Right cardiac atrium (tissue), 5 donors: Measurements from ENCODE around the gene SELENOK. TPM values are rescaled to one million over a fixed set of nuclear protein-coding genes. Genes with fewer than 3 reads are reported as not detected.

Experiments used
- ATAC-seq, 2 donors: fragments of 200-7000 bp; cut with Tn5 transposase; one replicate each; pipeline versions ENCODE4 v1.8.0 to v1.9.1; 2020; ENCODE audit warnings: moderate library complexity in 2 of 2, mild to moderate bottlenecking in 1 of 2
- DNase-seq, 3 donors: peaks; one replicate each; pipeline ENCODE4 v3.0.0-alpha.2; 2020
- H3K27ac ChIP-seq: one replicate; pipeline ENCODE4 v1.5.1; 2013; ENCODE audit warnings: mild to moderate bottlenecking, low read length, control low read depth, moderate library complexity
- H3K27me3 ChIP-seq: one replicate; pipeline ENCODE4 v1.6.1; 2013; ENCODE audit not compliant: control insufficient read depth, insufficient read depth
- H3K4me1 ChIP-seq: one replicate; pipeline ENCODE4 v1.6.1; 2013; ENCODE audit warnings: low read length; ENCODE audit not compliant: control insufficient read depth, insufficient read depth
- H3K4me3 ChIP-seq: one replicate; pipeline ENCODE4 v1.5.1; 2013; ENCODE audit warnings: low read length, control low read depth
- H3K9me3 ChIP-seq: one replicate; pipeline ENCODE4 v1.6.1; 2013; ENCODE audit warnings: low read length; ENCODE audit not compliant: control insufficient read depth
- WGBS: extraction: QIAGEN DNeasy Blood & Tissue Kit; methylation state at CpG from one replicate; pipeline ENCODE4 v1.1.7; 2013; 5-methylcytosine and 5-hydroxymethylcytosine counted together
- intact Hi-C, 4 donors: fragments of 100-400 bp; cut with DNase I; formaldehyde crosslinking; loops; one replicate each; pipeline versions ENCODE4 v1.11.0 to v1.14.0; 2022 to 2023
- polyA plus RNA-seq: library from polyadenylated mRNA; stranded (reverse); fragments of 200-250 nt; gene quantifications from one replicate; pipeline ENCODE4 v1.2.3, GENCODE V29; 2013
- total RNA-seq, 4 donors: library from RNA; stranded (reverse); fragmentation: NEBNext Ultra II Directional; extraction: Animal tissue kit (Norgen Biotek cat#: 25700); gene quantifications; one replicate each; pipeline ENCODE4 v1.2.1, GENCODE V29; 2021
- donor health status: healthy with polysubstance abuse.
- donor health status: DM: no; HTN: yes; CAD: no.
- donor health status: DM: no; HTN: no; CAD: no.
- donor health status: DM: no; HTN: yes; CAD: no; lungs with severe emphysema.
- donor health status: DM: yes; HTN: yes; CAD: no.

Gene SELENOK
- total and polyA plus RNA-seq, 5 donors: 86.9 to 187 (median 103) TPM

DNA sequence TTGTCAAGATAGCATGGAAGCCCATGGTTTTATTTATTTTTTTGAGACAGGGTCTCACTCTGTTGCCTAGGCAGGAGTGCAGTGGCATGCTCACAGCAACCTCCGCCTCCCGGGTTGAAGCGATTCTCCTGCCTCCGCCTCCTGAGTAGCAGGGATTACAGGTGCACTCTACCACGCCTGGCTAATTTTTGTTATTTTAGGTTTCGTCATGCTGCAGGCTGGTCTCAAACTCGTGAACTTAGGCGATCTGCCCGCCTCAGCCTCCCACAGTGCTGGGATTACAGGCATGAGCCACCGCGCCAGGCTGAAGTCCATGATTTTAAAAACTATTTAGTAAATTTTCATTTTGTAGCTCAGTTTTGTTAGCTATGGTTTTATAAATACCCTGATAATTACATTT, 7.0 kb downstream of the SELENOK start:
- WGBS: 95% methylated on average over 11 of the region's 11 CpGs
- ATAC-seq (no peak), DNase-seq (no peak)
- H3K4me1 ChIP-seq: peaks cover 7% of the 10 kb centered on the region
- intact Hi-C loops: no loop called here
- no peaks in the 10 kb centered on the region for H3K27me3 ChIP-seq
- H3K27ac ChIP-seq: no peak overlapping the region
- H3K4me3 ChIP-seq: no peak overlapping the region
- H3K9me3 ChIP-seq: no peaks in the 10 kb centered on the region

DNA sequence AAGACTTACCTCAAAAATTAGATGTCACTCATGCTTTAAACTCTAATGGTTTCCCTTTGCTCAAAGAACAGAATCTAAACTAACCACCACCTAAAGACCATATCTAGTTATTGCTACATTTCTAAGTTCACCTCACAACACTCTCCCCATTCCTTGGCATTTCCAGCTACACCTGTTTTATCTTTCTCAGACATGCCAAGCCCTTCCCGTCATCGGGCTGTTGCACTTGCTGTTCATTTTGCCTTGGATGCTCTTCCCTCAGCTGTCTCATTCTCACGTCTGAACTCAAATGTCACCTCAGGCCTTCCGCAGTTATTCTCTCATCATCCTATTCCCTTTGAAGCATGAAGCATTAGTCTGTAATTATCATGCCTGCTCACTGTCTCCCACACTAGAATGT, 8.7 kb downstream of the SELENOK start:
- 81% methylated on average over 4 of the region's 4 CpGs for WGBS
- Histone ChIP-seq H3K4me3 (no peak overlapping the region), H3K27ac (no peak overlapping the region), H3K9me3 (no peaks in the 10 kb centered on the region), H3K27me3 (no peaks in the 10 kb centered on the region), H3K4me1 (peaks cover 7% of the 10 kb centered on the region)
- ATAC-seq (no peak), DNase-seq (no peak)
- intact Hi-C loops: no loop called here

DNA sequence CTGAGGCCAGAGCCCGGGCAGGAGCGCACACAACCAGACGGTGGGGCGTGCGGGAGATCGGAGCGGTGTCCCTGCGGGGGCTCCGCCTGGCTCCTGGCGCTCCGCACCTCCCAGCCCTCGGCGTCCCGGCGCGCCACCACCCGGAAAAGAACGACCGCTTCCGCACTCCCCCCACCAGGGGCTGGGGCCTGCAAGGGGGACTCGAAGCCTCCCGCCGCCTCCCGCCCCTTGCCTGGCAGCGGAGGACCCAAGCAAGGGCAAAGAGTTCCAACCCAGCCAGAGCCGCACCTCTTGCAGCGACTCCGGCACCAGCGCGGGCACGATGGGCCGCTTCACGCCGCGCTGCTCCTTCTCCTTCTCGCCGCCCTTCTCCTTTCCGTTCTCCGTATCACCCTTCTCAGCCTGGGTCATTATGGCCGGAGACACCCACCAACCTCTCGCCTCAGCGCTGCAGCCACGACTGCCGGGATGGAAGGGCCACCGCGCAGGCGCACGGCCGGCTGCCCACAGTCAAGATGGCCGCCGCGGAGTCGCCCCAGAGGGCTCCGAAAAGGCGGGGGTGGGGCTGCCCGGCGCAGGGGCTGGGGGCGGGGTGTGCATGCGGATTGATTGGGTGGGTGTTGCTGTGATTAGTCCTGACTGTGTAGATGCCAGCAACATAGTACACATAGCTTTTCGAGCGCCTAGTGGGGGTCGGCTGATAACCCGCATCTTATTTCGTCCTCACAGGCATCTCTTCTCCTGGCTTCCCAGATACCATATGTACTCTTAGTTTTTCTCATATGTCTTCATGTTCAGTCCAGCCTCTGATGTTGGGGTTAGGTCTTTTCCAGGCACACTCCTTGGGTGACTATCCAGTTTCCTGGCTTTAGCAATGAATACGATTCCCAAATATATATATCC, 9.7 kb downstream of the SELENOK start, which contains the start of gene ACTR8:
Gene ACTR8, minus strand, starts transcription at position 462 of the 903 bp plus-strand sequence. Its CDS starts 51 bp downstream, at position 411.
- no peaks in the 10 kb centered on the region for H3K9me3 ChIP-seq
- intact Hi-C loops: no loop called here
- WGBS: under 1% methylated on average over 65 of the region's 65 CpGs

DNA sequence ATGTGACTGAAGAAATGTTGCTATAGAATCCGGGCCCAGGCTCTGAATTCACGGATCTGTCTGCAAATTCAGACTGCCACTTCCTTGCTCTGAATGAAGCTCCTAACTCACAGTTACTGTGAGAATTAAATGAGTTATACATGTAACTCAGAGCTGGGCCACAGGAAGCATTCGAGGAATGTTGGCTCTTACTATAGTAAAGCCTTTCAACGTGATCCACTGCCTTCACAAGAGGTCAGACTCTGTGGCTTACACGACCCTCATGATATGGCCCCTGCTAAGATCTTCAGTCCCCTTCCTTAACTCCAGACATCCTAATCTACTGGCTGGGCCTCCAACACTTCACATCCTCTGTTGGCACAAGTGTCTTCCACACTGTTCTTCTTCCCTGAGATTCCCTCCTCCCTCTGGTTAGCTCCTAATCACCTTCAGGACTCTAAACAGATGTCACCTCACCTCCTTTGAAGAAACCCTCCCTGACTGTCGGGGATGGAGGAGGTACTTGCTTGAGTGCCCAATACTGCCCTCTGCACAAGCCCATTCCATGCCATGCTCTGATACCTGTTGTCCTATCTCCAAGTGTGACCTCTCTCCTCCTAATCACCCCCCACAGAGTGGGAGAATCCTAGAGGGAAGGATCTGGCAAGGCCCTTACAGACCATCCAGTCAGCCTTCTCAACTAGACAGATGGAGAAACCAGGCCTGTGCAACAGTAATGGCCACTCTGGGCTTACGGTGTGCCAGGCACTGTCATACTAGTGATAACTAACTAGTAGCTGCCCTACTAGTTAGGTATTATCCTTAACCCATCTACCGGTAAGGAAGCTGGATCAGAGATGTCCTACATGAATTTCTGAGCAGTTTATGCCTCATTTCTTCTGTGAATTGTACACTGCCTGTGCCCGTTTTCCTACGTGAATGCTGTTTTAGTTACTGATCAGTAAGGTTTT, 11.0 kb downstream of the SELENOK start:
- Histone ChIP-seq H3K27me3 (no peaks in the 10 kb centered on the region), H3K4me1 (peaks cover 7% of the 10 kb centered on the region), H3K27ac (no peak overlapping the region), H3K9me3 (no peaks in the 10 kb centered on the region), H3K4me3 (peak overlapping the region; percentile 77)
- DNase-seq (no peak), ATAC-seq (no peak)
- WGBS: 41% methylated on average over 10 of the region's 10 CpGs
- intact Hi-C loops: no loop called here

More for the DNA sequence above, 9.7 kb downstream of the SELENOK start, which contains the start of gene ACTR8:
- ATAC-seq: peak; percentile 99
- peaks cover 7% of the 10 kb centered on the region for H3K4me1 ChIP-seq
- H3K27me3 ChIP-seq: no peaks in the 10 kb centered on the region
- H3K4me3 ChIP-seq: peak within 1 kb of the TSS; percentile 77
- peak; percentile 88 to 96 (median 95) for DNase-seq
- peak within 1 kb of the TSS; percentile 87 for H3K27ac ChIP-seq

DNA sequence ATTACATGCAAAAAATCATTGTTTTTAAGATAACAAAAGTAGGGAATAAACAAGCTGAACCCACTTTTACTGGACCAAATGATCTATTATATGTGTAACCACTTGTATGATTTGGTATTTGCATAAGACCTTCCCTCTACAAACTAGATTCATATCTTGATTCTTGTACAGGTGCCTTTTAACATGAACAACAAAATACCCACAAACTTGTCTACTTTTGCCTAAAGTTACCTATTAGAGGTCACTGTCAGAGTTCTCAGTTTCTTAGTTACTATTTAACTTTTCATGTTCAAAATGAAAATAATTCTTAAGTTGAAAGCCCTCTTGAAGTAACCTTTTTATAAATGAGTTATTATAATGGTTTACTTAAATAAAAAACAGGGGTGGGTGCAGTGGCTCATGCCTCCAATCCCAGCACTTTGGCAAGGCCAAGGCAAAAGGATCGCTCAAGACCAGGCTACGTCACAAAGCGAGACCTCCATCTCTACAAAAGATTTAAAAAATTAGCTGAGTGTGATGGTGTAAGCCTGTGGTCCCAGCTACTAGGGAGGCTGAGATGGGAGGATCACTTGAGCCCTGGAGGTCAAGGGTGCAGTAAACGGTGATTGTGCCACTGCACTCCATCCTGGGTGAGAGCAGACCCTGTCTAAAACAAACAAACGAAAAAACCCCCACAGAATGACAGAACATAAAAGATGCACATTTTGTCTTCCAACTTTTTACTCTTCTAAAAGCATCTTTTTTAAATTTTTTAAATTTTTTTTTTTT, 25.7 kb downstream of the SELENOK start:
- no peak for ATAC-seq
- H3K27me3 ChIP-seq: no peaks in the 10 kb centered on the region
- H3K4me3 ChIP-seq: no peak overlapping the region
- intact Hi-C loops: no loop called here
- no peak overlapping the region for H3K27ac ChIP-seq
- no peak for DNase-seq
- WGBS: 95% methylated on average over 5 of the region's 5 CpGs
- H3K4me1 ChIP-seq: no peaks in the 10 kb centered on the region
- no peaks in the 10 kb centered on the region for H3K9me3 ChIP-seq

DNA sequence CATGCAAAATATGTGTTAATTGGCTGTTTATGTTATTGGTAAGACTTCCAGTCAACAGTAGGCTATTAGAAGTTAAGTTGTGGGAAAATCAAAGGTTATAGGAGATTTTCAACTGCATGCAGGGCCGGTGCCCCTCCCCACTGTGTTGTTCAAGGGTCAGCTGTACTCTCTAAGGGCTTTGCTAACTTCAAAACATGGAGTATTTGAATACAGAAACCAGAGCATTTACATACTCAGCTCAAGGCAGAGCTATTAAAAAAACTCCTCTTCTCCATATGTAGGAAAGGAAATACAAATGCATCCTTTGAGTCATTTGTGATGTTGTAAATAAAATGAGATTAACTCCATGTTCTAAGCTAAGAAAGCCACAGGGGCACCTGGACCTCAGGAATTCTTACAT, 28.5 kb downstream of the SELENOK start:
- intact Hi-C loops: no loop called here
- Histone ChIP-seq H3K4me3 (no peak overlapping the region), H3K9me3 (no peaks in the 10 kb centered on the region), H3K27ac (no peak overlapping the region), H3K27me3 (no peaks in the 10 kb centered on the region), H3K4me1 (no peaks in the 10 kb centered on the region)
- WGBS: 97% methylated on average over 1 of the region's 1 CpG
- ATAC-seq (no peak), DNase-seq (no peak)

DNA sequence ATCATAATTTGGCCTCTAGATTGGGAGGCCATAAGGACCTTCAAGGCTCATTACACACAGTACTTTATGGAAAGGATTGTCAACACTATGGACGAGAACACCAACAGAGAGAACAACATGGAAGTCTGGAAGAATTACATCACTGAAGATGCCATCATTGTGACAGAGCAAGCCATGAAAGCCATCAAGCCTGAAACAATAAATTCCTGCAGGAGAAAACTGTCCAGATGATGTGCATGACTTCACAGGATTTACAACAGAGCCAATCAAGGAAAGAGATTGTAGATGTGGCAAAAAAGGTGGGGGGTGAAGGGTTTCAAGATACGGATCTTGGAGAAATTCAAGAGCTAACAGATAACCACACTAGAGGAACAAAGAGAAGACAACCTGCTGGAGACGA, 29.4 kb downstream of the SELENOK start:
- WGBS: 84% methylated on average over 3 of the region's 3 CpGs
- Histone ChIP-seq H3K27me3 (no peaks in the 10 kb centered on the region), H3K9me3 (no peaks in the 10 kb centered on the region), H3K27ac (no peak overlapping the region), H3K4me3 (no peak overlapping the region), H3K4me1 (no peaks in the 10 kb centered on the region)
- DNase-seq: no peak
- no peak for ATAC-seq
- intact Hi-C loops: no loop called here

DNA sequence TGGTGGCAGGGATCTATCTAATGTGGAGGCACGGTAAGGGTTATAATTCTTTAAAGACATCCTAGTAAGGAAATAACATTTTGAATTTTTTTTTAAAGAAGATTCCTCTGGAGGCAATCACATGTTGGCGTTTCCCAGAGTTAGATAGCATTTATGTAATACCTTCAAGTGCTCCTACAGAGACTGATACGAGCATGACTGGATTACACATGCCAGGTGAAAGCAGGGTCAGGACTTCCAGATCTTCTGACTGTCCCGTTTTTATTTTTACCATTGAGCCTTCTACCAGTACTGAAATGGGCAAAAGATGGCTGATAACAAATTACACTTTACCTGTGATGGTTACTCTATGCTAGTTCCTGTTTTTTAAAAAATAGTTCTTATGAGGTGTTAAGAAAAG, 31.5 kb downstream of the SELENOK start:
- Histone ChIP-seq H3K4me3 (no peak overlapping the region), H3K9me3 (no peaks in the 10 kb centered on the region), H3K4me1 (no peaks in the 10 kb centered on the region), H3K27ac (no peak overlapping the region), H3K27me3 (no peaks in the 10 kb centered on the region)
- intact Hi-C loops: no loop called here
- 69% methylated on average over 4 of the region's 4 CpGs for WGBS
- no peak for ATAC-seq
- no peak for DNase-seq

DNA sequence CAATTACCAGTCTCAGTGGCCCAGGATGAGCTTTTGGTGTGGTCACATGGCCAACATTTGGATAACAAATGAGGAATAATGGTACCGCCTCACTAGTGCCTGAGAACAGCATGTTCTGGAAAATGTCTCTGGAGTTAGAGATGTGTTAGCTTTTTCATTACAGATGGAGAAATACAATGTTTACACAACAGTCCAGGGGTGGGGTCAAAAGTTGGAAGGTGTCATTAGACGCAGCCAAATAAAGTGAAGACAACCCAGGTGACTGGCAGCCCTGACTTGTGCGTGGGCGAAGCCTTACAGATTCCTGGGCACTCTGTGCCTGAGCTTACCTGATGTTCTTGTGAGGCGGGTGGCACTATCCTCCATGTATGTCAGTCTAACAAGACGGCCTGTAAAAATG, 32.5 kb downstream of the SELENOK start:
- Histone ChIP-seq H3K4me3 (no peak overlapping the region), H3K9me3 (no peaks in the 10 kb centered on the region), H3K27me3 (no peaks in the 10 kb centered on the region), H3K27ac (no peak overlapping the region), H3K4me1 (no peaks in the 10 kb centered on the region)
- intact Hi-C loops: no loop called here
- DNase-seq (no peak), ATAC-seq (peak in 1 of 2 donors; percentile 31)
- WGBS: 93% methylated on average over 6 of the region's 6 CpGs

DNA sequence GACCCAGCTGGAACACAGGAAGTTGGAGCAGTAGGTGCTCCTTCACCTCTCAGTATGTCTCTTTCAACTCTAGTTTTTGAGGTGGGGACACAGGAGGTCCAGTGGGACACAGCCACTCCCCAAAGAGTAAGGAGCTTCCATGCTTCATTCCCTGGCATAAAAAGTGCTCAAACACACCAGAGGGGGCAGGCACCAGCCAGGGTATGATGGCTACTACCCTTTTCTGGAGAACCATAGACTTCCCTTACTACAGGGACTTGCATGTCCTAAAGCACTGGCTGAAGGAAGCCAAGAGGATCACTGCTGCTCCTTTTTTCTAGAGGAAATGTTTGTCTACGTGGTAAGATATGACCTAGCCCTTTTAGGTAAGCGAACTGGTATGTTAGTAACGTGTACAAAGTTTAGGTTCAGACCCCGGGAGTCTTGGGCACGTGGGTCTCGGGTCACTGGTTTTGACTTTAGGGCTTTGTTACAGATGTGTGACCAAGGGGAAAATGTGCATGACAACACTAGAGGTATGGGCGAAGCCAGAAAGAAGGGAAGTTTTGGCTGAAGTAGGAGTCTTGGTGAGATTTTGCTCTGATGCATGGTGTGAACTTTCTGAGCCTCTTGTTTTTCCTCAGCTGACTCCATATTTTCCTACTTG, 33.4 kb downstream of the SELENOK start:
- intact Hi-C loops: no loop called here
- WGBS: 90% methylated on average over 7 of the region's 7 CpGs
- no peak overlapping the region for H3K27ac ChIP-seq
- no peak overlapping the region for H3K4me3 ChIP-seq
- DNase-seq: no peak
- H3K4me1 ChIP-seq: no peaks in the 10 kb centered on the region
- no peaks in the 10 kb centered on the region for H3K9me3 ChIP-seq
- ATAC-seq: no peak
- H3K27me3 ChIP-seq: no peaks in the 10 kb centered on the region
